Urinary bladder (tissue), 4 donors: ENCODE results near the gene ZFYVE28. TPM values are rescaled to one million over a fixed set of nuclear protein-coding genes. Genes with fewer than 3 reads are reported as not detected.

Experiments used
- DNase-seq: peaks from one replicate; pipeline ENCODE4 v3.0.0-alpha.2; 2015; ENCODE audit errors: extremely low spot score
- H3K27ac ChIP-seq: one replicate; pipeline ENCODE4 v1.5.1; 2013; ENCODE audit warnings: low read depth, mild to moderate bottlenecking, moderate library complexity
- H3K36me3 ChIP-seq: one replicate; pipeline ENCODE4 v1.6.1; 2013; ENCODE audit warnings: mild to moderate bottlenecking, moderate library complexity; ENCODE audit not compliant: insufficient read depth
- H3K4me1 ChIP-seq: one replicate; pipeline ENCODE4 v1.6.1; 2013; ENCODE audit warnings: mild to moderate bottlenecking, moderate library complexity; ENCODE audit not compliant: insufficient read depth
- H3K4me3 ChIP-seq: one replicate; pipeline ENCODE4 v1.5.1; 2013; ENCODE audit warnings: low read depth, low read length
- WGBS: extraction: QIAGEN DNeasy Blood & Tissue Kit; methylation state at CpG from one replicate; pipeline ENCODE4 v1.1.7; 2013; 5-methylcytosine and 5-hydroxymethylcytosine counted together
- polyA plus RNA-seq: library from polyadenylated mRNA; stranded (reverse); fragments of 200-250 nt; gene quantifications from one replicate; pipeline ENCODE4 v1.2.3, GENCODE V29; 2013
- total RNA-seq: library from RNA; depleted of rRNA; stranded (reverse); fragments of >200 nt; gene quantifications from one replicate; pipeline ENCODE4 v1.2.3, GENCODE V29; 2014
- donor health status: healthy with polysubstance abuse.
- donor health status: healthy.

Gene ZFYVE28
- total and polyA plus RNA-seq, 2 donors: 6.3 to 8.4 TPM

DNA sequence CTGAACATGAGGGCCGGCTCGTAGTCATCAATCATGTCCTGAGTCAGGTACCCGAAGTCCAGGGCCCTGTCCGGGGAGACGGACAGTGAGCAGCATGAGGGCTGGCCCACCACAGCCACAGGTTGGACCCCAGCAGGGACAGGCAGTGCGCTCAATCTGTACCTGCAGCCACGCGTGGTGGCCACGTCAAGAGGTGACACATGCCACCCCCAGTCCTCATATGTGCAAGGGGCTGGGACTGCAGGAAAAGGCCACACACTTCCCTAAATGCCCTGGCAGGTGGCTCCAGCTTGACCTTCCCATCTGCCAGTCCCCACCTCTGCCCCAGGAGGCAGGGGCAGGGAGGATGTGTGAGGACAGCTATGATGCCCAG, 82.7 kb downstream of the ZFYVE28 start:
- no peak for DNase-seq
- 81% methylated on average over 9 of the region's 9 CpGs for WGBS
- H3K27ac ChIP-seq: no peak overlapping the region
- no peak overlapping the region for H3K4me3 ChIP-seq
- H3K4me1 ChIP-seq: no peaks in the 10 kb centered on the region
- no peaks in the 10 kb centered on the region for H3K36me3 ChIP-seq

GRCh38 chr4:2334826-2335728, 83.4 kb downstream of the ZFYVE28 start:
- DNase-seq: no peak
- H3K36me3 ChIP-seq: no peaks in the 10 kb centered on the region
- H3K4me3 ChIP-seq: no peak overlapping the region
- H3K27ac ChIP-seq: no peak overlapping the region
- no peaks in the 10 kb centered on the region for H3K4me1 ChIP-seq
- 84% methylated on average over 27 of the region's 27 CpGs for WGBS

GRCh38 chr4:2333916-2334644, 84.4 kb downstream of the ZFYVE28 start:
- 83% methylated on average over 28 of the region's 28 CpGs for WGBS
- H3K4me3 ChIP-seq: no peak overlapping the region
- DNase-seq: no peak
- H3K36me3 ChIP-seq: no peaks in the 10 kb centered on the region
- no peak overlapping the region for H3K27ac ChIP-seq
- no peaks in the 10 kb centered on the region for H3K4me1 ChIP-seq

DNA sequence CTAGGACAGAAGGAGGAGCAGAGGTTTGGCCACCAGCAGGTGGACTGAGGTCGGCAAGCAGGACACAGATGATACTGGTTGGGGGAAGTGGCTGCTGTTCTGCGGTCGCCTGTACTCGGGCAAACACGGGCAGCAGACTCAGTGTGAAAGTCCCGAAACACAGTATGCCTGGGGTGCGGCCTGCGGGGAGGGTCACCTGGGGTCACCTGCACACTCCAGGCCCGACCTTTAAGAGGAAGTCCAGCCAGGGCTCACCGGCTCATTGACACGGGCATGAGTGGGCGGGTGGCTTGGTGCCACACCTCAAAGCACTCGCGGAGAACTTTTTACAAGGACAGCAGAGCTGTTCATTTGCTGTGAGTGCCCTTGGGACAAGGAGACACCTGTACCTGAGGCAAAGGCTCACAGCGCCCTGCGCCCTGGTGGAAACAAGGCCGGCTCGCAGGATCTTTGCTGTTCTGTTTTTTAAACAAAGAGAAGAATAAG, 85.0 kb downstream of the ZFYVE28 start:
- no peaks in the 10 kb centered on the region for H3K4me1 ChIP-seq
- 70% methylated on average over 18 of the region's 18 CpGs for WGBS
- no peaks in the 10 kb centered on the region for H3K36me3 ChIP-seq
- no peak overlapping the region for H3K4me3 ChIP-seq
- no peak overlapping the region for H3K27ac ChIP-seq
- no peak for DNase-seq

GRCh38 chr4:2332976-2333319, 85.5 kb downstream of the ZFYVE28 start:
- no peaks in the 10 kb centered on the region for H3K4me1 ChIP-seq
- H3K4me3 ChIP-seq: no peak overlapping the region
- no peak for DNase-seq
- H3K36me3 ChIP-seq: no peaks in the 10 kb centered on the region
- no peak overlapping the region for H3K27ac ChIP-seq
- 87% methylated on average over 6 of the region's 6 CpGs for WGBS

- 85% methylated on average over 21 of the region's 21 CpGs for WGBS
- H3K4me1 ChIP-seq: no peaks in the 10 kb centered on the region
- DNase-seq: no peak
- no peak overlapping the region for H3K27ac ChIP-seq
- no peaks in the 10 kb centered on the region for H3K36me3 ChIP-seq
- H3K4me3 ChIP-seq: no peak overlapping the region
Measured at GRCh38 chr4:2332201-2332975, 86.1 kb downstream of the ZFYVE28 start.

- WGBS: 90% methylated on average over 13 of the region's 13 CpGs
- H3K27ac ChIP-seq: no peak overlapping the region
- H3K4me1 ChIP-seq: no peaks in the 10 kb centered on the region
- no peak for DNase-seq
- no peaks in the 10 kb centered on the region for H3K36me3 ChIP-seq
- H3K4me3 ChIP-seq: no peak overlapping the region
Measured at GRCh38 chr4:2331519-2332200, 86.8 kb downstream of the ZFYVE28 start.

DNA sequence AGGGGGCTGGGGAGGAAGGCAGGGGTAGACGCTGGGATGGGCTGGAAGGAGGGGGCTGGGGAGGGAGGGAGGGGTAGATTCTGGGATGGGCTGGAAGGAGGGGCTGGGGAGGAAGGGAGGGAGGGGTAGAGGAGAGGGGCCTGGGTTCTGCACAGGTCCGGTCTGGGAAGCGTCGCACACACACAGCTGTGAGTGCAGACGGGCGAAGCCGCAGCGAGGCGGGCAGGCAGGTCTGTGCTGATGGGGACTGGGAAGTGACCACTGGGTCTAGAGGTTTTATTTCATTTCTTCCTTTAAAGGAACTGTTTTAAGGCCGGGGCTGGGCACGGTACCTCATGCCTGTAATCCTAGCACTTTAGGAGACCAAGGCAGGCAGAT, 87.4 kb downstream of the ZFYVE28 start:
- WGBS: 67% methylated on average over 11 of the region's 11 CpGs
- no peak for DNase-seq
- H3K4me1 ChIP-seq: no peaks in the 10 kb centered on the region
- no peak overlapping the region for H3K4me3 ChIP-seq
- H3K36me3 ChIP-seq: no peaks in the 10 kb centered on the region
- no peak overlapping the region for H3K27ac ChIP-seq

DNA sequence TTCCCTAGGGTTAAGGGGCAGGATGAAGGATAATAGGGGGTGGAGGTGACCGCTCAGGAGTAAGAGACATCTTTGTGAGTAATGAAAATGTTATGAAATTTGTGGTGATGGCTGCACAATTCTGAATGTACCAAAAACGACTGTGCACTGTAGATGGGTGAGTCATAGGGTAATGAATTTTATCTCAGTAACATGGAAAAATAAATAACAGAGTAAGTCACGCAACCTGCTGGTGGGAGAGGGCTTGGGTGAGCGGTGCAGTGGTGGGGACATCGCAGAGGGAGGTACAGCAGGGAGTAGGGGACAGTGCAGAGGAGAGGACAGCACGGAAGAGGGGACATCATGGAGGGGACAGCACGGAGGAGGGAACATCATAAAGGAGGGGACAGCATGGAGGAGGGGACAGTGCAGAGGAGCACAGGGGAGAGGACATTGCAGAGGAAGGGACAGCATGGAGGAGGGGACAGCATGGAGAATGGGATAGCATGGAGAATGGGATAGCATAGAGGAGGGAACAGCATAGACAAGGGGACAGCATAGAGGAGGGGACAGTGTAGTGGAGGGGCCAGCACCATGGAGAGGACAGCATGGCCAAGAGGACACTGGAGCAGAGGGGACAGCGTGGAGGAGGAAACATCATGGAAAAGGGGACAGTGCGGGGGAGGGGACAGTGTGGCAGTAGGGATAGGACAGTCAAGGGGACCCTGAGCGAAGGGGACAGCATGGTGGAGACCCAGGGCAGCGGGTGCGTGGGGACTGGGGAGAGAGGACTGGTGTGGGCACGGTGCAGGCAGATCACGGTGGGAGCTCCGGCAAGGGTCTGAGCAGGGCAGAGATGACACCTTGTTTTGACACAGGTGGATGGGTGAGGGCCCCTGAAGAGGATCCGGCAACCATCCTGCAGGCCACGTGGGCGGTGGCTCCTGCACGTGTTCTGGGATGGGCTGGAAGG, 88.1 kb downstream of the ZFYVE28 start:
- 67% methylated on average over 19 of the region's 19 CpGs for WGBS
- Histone ChIP-seq H3K4me3 (no peak overlapping the region), H3K4me1 (no peaks in the 10 kb centered on the region), H3K36me3 (no peaks in the 10 kb centered on the region), H3K27ac (no peak overlapping the region)
- DNase-seq: no peak

DNA sequence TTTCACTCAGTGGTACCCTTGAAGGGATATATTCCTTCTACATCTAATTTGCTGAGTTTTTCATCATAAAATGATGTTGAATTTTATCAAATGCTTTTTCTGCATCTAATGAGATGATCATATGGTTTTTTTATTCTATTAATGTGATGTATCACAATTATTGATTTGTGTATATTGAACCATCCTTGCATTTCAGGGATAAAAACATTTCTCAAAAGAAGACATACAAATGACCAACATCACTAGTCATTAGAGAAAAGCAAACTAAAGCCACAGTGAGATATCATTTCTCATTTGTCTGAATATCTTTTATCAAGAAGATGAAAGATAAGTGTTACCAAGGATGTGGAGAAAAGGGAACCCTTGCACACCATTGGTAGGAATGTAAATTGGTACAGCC, 90.9 kb downstream of the ZFYVE28 start:
- Histone ChIP-seq H3K4me3 (no peak overlapping the region), H3K4me1 (no peaks in the 10 kb centered on the region), H3K36me3 (no peaks in the 10 kb centered on the region), H3K27ac (no peak overlapping the region)
- DNase-seq: no peak

GRCh38 chr4:2324891-2325290, 93.6 kb downstream of the ZFYVE28 start:
- 79% methylated on average over 1 of the region's 1 CpG for WGBS
- Histone ChIP-seq H3K36me3 (no peaks in the 10 kb centered on the region), H3K4me1 (no peaks in the 10 kb centered on the region), H3K4me3 (no peak overlapping the region), H3K27ac (no peak overlapping the region)
- DNase-seq: no peak

GRCh38 chr4:2322841-2323240, 95.6 kb downstream of the ZFYVE28 start:
- DNase-seq: no peak

More at GRCh38 chr4:2322841-2323240, 95.6 kb downstream of the ZFYVE28 start:
- no peaks in the 10 kb centered on the region for H3K4me1 ChIP-seq
- H3K36me3 ChIP-seq: no peaks in the 10 kb centered on the region
- no peak overlapping the region for H3K27ac ChIP-seq
- no peak overlapping the region for H3K4me3 ChIP-seq
- 62% methylated on average over 13 of the region's 13 CpGs for WGBS
